NCI-H524 treated with DMSO at 0.1 percent for 48 hours (cell line): ENCODE results near the gene FGF8.
A peak's percentile ranks its signal among the peaks of the same experiment; 100 is the strongest.

ENCODE experiments used
- DNase-seq: peaks from one replicate; lab custom pipeline; 2025; lab: John Stamatoyannopoulos, UW

FGF8 gene

DNA sequence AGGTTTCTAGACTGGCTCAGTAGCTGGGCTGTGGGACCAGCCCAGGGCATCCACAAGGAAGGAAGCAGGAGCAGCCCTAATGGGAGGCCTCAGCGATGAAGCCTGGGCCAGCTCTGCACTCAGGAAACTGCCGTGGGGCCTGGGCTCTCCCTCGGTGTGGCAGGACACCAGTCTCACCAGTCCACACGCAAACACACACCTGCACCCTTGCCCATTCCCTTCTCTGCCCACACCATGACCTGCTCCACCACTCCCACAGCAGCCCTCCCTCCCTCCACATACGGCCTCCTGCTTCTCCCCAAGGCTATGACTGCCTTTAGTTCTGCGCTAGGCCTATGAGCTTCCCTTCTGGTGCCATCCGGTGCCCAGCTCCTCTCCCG lies 7.1 kb downstream of the FGF8 start:
- DNase-seq, result no peak

DNA sequence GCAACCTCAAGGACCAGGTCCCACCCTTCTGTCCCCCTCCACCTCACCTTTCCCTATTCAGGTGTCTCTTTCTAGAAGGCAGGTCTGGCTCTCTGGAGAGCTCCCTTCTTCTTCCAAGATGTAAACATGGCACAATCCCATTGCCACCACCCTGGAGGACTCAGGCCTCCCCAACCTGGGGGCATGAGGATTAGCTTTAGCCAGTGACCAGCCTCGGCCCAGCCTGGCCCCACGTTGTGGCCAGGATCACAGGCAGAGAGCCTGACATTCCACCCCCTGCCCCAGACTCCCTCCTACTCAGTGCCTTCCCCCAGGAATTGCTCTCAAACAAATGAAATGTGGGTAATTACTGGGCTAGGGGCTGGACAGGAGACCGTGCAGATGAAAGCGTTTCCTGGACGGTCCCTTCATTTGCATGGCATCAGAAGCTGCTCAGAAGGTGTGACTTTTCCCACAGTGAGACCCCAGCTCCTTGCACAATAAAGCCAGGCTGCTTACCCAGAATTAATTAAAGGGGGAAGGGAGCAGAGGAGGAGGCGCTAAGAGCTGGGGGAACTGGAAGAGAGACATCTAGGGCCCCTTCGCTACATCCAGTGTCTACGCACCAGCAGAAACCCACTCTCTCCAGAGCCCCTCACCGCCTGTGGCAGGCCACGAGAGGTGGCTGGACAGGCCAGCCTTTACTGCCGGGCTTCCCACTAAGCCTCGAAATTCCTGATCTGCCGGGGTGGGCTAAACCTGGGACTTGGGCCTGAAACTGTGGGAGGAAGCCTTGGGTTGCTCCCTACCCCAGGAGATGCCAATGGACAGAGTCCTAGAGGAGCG lies 7.7 kb downstream of the FGF8 start:
- DNase-seq, result no peak

DNA sequence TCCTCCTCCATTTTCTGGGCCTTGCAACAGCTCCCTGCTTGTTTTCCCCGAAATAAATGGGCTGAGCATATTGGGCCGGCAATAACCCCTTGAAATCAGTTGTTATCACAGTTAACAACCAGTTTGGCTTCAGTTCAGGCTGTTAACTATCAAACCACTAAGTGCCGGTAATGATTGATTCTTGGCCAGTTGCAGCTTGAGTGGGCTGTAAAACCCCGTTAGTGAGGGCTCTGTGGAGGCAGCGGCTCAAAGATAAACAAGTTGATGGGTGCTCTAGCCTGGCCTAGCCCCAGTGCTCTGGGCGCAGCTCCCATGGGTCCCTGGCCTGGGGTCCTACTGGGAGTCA lies 8.3 kb downstream of the FGF8 start:
- no peak for DNase-seq

DNA sequence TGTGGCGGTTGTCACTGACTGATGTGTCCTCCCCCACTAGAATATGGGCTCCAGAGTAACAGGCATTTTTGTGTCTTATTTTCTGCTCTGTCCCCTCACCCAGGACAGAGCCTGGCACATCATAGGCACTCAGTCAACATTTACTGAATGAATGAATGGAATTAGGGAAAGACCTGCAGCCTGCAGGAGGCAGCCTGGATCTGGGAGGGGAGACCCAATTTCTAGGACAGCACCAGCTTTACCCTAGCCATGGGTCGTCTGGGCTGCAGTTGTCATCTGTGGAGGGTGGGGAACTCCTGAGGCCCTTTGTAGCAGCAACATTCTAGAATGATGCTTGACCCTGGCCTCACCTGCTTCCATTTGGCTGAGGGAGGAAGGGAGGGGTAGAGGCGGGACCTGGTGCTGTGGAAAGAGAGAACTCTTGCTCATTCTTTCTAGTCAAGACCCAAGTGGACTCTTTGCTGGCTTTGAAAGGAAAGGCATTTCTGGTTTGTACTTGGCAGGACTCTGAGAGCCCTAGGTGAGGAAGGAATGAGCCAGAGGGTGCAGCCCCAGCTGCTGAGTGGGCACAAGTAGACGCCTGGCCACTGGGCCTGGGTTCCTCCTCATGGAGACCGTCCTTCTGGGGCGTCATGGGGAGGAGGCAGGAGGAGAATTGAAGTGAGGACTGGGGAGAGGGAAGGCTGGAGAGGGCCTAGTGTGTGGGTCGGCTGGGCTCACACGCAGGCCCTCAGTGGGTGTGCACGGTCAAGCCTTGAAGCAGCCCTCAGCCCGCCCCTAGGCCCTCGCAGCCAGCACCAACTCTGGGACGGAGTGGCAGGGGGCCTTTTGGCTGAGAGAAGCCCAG lies 8.9 kb downstream of the FGF8 start:
- no peak for DNase-seq

DNA sequence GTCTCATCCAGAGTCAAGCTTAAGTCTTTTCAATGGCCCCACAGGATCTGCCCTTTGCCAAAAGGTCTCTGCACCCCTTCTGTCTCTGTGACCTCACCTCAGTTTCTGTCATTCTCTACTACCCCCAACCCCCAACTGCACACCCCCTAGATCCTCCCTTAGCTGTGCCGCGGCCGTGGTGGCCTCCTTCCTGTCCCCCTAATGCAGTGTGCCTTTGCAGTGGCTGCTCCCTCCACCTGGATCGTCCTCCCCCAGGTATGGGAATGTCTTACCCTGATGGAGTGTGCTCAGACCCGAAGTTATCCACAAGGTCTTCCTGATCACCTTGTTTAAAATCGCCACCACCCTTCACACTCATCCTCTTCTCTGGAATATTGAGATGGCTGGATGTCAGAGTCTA lies 9.6 kb downstream of the FGF8 start:
- DNase-seq, result no peak

DNA sequence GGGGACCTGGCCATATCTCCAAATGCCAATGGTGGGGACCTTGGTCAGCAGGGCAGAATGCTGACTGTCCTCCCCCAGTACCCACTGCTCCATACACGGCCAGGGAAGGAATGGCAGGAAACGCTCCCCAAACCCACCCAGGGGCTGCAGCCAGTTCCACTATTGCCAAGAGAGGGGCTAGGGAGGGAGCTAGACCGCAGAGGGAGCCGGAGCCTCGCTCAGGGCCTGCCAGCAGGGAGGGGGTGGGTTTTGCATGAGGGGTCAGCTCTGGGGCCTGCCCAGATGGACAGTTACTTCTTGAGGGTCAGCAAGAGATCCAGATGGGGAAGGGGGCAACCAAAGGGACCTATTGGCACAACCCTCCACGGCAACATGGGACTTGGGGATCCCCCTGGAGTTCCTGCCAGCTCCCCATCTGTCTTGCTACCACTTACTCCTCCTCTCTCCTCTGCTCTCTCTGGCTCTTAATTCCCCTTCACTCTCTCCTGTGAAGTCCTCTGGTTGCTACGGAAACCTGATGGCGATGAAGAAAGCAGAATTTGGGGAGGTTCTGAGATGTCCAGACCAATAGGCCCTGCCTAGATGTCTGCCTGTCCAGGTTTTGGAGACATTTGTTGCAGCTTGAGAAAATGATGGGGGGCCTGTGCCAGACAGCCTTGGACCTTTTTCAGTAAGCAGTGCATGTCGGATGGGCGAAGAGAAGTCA lies 12.6 kb downstream of the FGF8 start:
- no peak for DNase-seq

DNA sequence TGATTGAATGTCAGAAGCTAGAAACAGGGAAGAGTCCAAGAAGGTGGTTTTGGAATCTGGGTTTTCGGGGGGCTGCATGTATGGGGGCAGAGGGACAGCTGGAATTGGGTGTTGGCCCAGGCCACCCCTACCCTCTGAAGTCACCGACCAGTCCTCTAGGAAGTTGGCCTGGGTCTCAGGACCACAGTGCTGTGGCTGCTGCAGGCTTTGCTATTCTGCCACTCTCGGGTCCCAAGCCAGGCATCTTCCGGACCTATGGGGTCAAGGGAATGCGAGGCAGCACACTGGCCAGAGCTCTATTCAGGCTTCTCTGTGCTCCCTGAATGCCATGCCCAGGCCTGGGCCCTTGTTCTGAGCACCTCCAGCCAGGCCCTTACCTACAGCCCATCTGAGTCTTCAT lies 13.2 kb downstream of the FGF8 start:
- no peak for DNase-seq

DNA sequence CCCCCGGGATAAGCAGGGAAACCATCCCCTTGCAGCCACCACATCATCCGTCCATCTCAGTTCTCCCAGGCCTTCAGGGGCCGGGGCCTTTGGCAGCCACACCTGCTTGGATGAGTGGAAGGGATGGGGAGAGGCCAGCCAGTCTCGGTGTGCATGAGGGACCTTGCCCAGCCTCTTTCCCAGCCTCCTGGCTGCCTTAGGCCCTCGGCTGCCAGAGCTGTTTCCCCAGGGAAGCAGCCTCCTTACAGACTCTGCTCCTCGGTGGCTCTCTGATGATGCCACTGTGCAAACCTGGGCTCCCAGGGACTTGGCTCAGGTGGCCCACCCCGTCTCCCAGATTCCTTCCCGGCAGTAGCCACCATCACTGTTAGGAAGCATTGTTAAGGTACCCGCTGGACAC lies 14.7 kb downstream of the FGF8 start:
- DNase-seq, result no peak

DNA sequence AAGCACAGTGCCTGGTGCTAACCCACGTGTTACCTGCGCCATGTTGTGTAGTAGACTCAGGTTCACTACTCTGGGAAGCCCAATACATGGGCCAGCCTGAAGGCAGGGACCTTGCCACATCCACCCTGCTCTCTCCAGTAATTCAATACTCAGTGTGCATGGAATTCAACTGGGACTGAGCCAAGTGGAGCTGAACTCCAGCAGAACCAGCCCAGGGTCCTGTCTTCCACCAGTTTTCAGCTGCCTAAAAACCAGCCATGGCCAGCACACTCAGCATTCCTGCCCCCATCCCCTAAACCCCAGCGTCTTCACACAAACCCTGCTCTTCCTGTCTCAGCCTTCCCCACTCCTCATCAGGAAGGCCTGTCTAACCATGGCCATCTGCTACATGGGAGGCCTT lies 15.4 kb downstream of the FGF8 start:
- DNase-seq, result no peak

DNA sequence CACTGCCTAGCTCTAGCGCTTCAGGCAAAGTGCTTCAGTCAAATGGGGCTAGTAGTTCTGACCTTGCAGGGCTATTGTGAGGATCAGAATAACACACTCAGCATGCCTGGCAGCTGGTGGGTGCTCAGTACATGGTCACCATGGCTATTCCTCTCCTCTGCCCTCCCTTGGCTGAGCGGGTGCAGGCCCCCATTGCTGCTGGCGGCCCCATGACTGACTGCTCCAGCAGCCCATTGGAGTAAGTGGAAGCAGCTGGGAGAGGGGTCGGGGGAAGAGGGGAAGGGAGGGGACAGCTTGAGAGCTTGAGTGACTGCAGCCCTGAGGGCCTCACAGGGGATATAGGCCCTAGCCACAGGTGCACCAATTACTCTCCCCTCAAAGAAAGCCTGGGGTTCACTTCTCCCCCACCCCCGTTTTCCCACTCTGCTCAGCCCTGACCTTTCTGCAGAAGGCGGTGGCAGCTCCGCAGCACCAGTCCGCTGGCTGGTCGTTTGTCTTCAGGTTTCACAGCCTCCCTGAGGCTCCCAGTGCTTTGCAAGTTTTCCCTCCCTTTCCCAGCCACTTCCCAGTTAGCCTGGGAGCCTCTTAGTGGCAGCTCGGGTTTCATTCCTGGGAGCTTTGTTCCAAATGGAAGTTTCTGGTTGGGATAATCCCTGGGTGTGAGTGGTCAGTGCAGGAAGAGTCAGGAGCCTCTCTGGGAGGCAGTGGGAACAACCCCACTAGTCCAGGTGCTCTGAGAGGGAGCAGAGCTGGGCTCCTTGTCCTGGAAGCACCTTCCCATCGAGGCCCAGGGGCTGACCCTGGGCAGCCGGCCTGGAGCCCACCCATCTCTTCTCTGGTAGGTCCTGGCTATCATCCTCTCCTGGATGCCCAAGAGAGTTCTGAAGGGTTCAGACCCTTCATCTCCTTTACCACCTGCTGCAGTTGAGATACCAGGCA lies 16.3 kb downstream of the FGF8 start:
- DNase-seq, result no peak

DNA sequence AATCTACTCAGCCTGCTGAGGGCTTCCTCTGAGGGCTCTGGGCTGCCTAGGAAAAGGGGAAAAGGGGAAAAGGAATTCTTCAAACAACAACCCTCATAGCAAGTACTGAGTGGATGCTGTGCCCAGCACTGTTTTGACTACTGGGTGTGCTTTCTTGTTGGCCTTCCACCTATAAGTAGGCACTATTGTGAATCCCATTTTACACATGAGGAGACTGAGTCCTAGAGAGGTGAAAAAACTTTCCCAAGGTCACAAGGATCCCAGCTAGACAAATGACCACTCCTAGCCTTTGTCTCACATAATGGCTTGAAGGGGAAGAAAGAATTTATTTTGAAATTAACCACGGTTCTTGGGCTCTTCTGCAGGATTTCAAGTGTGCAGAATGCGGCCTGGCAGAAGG lies 17.1 kb downstream of the FGF8 start:
- no peak for DNase-seq

DNA sequence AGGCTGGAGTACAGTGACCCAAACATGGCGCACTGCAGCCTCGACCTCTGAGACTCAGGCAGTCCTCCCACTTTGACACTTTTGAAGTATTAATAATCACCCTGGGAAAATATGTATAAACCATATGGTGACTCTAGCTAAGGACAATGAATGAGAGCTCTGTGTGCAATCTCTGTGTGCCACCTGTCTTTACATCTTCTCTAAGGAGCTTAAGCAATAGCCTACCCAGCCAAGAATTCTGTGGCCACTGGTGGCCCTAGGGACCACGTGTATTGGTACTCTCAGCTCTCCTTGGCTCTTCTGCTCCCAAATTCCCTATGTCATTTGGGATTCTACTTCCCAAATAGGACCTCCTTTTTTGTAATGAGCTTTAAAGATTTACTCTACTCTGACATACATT lies 23.7 kb downstream of the FGF8 start:
- DNase-seq, result peak; percentile 72

DNA sequence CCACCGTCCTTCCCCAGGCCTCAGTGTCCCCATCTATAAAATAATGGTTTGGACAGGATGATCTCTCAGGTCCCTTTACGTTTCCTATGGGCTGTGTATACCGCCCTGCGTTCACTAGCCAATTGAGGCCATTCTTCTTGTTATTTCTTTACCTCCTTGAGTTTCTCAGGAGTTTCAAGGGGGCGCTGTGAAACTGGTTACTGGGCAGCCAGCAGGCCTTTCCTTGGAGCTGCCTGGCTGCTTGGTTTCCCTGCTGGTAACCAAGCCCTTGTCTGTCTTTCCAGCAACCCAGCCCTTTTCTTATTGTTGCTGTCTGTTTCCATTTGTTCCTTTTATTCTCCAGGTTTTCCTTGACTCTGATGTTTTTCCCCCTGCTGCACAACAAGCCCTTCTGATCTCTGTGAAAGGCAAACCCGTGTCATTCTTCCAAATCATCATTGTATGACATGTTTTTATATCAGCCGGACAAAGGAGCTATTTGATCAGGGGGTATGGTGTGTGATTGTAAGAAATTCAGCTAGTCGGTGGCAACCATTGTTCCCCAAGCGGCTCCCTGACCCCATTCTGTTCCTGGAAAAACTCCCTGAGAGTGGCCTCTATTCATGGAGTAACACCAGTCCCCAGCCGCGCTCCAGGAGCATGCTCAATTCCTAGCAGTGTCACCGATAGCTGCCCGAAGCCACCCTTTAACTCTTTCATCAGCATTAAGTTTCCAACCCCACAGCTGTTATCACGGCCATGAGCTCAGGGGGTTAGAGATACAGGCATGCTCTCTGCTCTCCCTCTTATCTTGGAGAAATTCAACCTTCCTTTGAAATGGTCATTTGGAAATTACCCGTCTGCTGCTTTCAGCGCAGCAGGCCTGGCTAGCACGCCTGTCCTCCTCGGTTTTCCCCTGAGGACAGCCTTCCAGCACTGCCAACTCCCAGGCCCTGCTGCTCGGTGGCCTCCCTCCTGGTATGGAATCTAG lies 26.6 kb downstream of the FGF8 start:
- no peak for DNase-seq

DNA sequence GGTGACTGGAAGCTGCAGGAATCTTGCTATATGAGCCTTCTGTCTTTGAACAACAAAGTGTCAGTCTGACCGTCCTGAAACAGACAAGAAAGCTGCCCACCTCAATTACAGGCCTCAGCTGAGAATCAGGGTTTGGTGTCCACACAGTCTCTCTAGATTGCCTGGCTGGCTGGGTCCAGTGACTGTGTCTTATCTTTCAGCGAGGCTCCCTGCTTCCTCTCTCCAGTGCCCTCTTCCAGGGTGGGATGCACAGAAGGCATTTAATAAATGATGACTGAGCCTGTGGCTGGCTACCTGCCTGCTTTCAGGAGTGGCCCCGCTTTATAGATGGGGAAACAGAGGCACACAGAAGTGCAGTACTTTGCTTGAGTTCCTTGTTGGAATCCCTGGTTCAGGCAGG lies 27.4 kb downstream of the FGF8 start:
- DNase-seq, result no peak

DNA sequence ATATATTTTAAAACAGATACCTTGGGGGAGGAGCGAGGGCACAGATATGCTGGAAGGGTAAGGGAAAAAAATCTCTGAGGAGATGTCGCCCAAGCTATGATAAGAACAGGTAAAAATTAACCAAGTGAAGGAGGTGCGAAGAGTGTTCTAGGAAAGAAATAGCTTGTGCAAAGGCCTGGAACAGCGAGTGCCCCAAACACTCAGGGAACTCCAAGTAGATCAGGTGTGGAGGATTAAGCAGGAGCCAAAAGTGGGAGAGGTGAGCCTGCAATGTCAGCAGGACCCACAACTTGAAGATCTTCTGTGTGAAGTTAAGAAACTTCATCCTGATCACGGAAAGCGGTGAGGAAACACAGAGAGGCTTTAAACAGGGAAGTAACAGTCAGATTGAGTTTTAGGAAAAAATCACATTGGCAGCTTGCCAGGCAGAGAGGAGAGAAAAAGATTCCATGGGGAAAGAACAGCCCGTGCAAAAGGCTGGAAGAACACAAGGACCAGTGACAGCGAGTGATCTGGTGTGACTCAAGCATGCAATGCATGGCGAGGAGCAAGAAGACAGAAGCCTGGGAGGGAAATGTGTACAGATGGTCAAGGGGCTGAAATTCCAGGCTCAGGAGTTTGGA lies 30.7 kb downstream of the FGF8 start:
- no peak for DNase-seq

DNA sequence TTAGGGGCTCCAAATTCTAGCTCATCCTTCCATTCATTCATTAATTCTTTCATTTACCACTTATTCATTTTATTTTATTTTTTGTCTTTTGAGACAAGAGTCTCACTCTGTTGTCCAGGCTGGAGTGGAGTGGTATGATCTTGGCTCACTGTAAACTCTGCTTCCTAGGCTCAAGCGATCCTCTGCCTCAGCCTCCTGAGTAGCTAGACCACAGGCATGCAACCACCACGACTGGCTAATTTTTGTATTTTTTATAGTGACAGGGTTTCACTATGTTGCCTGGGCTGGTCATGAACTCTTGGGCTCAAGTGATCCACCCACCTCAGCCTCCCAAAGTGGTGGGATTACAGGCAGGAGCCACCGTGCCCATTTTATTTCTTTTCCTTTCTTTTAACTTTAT lies 31.6 kb downstream of the FGF8 start:
- no peak for DNase-seq

DNA sequence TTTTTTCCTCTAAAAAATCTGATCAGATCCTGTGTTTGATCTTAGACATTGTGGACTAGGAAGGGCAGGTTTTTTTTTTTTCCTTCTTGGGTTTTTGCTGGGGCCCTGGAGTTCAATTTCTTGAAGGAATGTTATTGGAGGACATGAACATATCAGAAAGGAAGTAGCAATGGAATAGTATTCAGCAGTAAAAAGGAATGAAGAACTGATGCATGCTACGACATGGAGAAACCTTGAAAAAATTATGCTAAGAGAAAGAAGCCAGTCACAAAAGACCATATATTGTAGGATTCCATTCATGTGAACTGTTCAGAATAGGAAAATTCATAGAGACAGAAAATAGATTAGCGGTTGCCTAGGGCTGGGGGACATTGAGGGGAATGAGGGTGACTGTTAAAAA lies 34.0 kb downstream of the FGF8 start:
- DNase-seq, result no peak

DNA sequence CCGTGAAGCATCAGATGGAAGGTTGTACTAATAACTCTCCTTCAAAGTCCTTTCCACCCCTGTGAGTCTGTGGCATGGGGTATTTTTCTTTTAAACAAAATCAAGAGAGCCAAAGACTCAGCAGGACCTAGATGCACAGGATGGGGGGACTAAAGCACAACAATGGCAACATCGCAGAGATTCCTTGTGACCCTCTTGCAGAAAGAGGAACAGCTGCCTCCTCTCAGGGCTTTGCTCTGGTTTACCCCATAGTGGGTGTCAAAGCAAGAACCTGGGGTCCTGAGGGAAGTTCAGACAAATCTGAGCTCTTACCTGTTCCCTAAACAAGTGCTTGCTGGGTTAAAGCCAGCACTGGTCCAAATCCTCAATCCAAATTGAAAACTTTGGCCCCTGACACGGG lies 39.2 kb downstream of the FGF8 start:
- no peak for DNase-seq

DNA sequence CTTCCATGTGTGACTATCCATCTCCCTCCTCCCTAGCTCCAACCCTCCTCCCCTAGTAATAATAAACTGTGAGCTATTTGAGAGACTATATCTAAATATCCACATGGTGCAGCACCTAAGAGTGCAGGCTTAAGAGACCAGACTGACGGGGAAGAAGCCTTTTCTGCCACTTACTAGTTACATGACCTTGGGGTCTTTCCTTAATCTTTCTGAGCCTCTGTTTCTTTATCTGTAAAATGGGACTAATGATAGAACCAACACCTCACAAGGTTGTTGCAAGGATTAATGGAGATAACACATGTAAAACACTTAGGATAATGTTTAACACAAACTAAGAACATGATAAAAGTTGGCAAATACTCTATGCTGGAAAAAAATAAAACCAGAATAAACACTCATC lies 43.8 kb downstream of the FGF8 start:
- no peak for DNase-seq

DNA sequence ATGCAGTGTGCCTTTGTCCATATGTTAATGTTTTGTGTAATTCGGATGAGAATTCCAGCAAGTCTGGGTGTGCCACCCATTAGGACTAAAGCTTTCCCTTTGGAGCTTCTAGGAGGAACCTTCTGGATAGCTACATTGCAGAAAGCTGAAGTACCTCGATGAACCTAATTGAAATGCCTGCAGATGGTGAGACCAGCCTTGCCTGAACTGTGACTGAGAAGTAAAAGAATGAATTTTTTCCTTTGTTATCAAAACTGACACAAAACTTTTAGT lies 49.9 kb downstream of the FGF8 start:
- no peak for DNase-seq
